DMS79 (cell line): ENCODE data around the gene RASAL1.
A peak's percentile ranks its signal among the peaks of the same experiment; 100 is the strongest.

Experiments used
- DNase-seq: peaks from one replicate; lab custom pipeline; 2025; lab: John Stamatoyannopoulos, UW

The RASAL1 gene, protein sequence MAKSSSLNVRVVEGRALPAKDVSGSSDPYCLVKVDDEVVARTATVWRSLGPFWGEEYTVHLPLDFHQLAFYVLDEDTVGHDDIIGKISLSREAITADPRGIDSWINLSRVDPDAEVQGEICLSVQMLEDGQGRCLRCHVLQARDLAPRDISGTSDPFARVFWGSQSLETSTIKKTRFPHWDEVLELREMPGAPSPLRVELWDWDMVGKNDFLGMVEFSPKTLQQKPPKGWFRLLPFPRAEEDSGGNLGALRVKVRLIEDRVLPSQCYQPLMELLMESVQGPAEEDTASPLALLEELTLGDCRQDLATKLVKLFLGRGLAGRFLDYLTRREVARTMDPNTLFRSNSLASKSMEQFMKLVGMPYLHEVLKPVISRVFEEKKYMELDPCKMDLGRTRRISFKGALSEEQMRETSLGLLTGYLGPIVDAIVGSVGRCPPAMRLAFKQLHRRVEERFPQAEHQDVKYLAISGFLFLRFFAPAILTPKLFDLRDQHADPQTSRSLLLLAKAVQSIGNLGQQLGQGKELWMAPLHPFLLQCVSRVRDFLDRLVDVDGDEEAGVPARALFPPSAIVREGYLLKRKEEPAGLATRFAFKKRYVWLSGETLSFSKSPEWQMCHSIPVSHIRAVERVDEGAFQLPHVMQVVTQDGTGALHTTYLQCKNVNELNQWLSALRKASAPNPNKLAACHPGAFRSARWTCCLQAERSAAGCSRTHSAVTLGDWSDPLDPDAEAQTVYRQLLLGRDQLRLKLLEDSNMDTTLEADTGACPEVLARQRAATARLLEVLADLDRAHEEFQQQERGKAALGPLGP

DNA sequence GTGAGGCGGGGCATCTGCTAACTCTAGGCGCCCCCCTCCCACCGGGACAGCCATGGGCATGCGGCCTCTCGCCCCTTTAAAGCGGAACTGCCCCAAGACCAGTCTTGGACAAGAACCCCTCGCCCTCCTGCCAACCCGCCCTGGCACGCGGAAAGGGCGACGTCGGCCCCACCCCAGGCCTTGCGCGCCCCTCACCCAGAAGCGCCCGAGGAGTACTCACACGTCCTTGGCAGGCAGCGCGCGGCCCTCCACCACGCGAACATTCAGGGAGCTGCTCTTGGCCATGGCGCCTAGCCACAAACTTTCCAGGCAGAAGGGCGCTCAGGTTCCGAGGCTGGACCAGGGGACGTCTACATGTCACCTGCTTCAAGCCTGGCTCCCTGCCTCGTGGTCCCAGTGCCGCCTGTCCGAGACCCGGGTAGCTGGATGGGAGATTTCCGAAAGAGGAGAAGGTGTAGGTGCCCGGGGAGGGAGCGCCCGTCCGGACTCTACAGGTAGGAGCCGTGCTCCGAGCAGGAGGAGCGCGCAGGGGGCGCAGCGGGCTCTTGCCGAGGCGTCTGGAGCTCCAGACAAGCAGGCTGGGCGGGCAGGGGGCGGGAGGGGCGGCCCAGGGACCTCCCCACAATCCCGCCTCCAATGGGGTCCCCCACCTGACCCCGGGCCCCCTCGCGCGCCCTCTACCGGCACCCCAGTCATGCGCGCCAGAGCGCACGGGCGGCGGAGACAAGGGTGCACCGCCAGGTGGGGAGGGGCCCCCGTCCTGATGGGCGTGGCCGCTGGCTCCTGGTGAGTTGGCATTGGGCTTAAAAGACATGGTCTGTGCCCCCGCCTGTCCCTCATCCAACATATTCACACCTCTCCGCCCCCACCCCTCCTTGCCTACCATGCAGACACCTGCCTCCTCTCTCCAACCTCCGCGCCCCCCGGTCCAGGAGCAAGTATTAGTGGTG lies at the start of gene RASAL1:
TSS of gene RASAL1 (minus strand) at position 584 of the 950 bp plus-strand sequence. CDS start at position 285, 299 bp downstream.
- DNase-seq: peak; percentile 71

DNA sequence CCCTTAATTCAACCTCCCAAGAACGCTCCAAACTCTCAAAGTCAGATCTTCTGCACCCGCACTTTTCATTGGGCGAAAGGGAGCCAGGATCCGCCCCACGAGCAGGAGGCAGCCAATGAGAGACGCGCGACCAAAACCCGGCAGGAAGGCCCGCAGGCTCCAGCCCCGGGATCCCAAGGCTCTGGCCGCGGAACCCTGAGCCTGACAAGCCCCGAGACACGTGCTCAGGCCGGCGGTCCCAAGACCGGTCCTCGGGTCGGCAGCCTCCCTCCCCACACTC lies 49.3 kb upstream of the RASAL1 start:
- DNase-seq: no peak

DNA sequence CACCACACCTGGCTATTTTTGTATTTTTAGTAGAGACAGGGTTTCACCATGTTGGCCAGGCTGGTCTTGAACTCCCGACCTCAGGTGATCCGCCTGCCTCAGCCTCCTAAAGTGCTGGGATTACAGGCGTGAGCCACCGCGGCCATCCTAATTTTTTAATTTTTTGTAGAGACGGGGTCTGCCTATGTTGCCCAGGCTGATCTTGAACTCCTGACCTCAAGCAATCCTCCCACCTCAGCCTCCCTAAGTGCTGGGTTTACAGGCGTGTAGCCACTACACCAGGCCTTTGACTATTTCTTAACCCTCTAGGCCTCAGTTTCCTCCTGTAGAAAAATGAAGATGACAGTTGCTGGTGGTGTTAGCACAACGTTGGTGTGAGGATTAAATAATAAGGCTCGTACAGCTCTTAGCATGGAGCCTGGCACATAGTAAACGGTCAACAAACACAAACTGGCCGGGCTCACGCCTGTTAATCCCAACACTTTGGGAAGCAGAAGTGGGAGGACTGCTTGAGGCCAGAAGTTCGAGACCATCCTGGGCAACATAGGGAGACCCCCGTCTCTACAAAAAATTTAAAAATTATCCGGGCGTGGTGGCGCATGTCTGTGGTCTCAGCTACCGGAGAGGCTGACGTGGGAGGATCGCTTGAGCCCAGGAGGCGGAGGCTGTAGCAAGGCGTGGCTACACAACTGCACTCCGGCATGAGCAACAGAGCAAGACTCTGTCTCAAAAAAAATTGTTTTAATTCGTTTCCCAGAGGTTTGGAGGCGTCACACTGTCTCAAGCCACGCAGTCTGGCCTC lies 48.7 kb upstream of the RASAL1 start:
- DNase-seq: no peak

DNA sequence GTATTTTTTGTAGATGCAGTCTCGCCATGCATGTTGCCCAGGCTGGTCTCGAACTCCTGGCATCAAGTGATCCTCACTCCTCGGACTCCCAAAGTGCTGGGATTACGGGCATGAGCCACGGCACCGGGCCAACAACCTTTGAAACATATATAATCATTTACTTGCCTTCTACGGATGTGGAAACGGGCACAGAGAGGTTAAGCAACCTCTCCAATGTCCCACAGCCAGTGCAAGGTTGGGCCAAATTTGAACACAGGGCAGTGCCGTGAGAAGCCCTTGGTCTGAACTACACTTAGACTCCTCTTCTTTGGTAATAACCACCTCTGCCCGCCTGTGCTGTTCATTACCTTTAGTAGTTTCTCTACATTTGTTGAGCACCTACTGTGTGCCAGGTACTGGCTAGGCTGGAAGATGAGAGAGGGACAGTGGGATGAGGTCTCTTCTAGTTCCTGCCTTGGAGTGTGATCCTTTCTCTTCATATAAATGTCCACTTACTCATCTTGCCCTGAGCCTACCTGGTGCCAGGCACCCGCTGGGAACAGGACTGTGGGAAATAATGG lies 47.5 kb upstream of the RASAL1 start:
- DNase-seq: no peak

DNA sequence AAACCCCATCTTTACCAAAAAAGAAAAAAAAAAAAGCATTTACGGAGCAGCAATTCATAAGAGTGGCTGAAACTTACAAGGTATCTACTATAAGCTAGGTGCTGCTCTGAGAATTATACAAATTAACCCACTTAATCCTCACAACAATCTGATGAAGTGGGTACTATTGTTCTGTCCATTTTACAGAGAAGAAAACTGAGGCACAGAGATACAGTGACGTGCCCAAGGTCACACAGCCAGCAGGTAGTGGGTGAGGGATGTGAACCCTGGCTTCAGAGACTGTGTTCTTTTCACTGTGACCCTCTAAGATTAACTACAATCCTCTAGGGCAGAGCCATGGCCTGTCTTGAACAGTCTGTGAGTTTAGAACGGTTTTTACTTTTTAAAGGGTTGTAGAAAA lies 46.4 kb upstream of the RASAL1 start:
- no peak for DNase-seq

DNA sequence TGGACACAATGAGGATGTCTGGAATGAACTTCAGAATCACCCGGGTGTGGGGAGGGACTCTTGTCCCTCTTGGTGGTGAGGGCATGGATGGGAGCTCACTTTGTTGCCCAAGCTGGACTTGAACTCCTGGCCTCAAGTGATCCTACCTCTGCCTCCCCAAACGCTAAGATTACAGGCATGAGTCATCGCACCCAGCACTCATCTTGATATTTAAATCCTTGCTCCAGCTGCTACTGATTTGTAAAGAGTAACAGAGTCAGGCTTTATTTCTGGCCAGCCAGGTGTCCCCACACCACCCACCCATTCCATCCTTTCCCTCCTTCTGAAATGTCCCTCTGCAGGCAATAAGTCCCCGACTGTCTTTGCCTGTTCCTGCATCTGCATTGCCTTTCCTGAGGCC lies 44.8 kb upstream of the RASAL1 start:
- no peak for DNase-seq

DNA sequence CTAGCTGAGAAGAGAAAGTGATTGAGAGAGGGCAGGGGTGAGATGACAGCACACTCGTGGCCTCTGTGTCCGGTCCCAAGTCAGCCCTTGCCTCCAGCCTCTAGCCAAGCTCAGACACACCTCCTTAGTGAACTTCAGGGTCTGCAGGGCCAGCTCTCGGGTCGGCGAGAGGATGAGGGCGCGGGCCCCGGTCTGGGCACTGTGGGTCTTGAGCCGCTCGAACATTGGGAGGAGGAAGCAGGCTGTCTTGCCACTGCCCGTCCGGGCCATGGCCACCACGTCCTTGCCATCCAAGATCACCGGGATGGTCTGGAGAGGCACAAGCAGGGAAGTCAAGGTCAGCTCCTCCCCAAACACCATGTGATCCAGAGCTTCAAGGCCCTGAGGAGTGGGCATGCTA lies 43.5 kb upstream of the RASAL1 start:
- DNase-seq: no peak

DNA sequence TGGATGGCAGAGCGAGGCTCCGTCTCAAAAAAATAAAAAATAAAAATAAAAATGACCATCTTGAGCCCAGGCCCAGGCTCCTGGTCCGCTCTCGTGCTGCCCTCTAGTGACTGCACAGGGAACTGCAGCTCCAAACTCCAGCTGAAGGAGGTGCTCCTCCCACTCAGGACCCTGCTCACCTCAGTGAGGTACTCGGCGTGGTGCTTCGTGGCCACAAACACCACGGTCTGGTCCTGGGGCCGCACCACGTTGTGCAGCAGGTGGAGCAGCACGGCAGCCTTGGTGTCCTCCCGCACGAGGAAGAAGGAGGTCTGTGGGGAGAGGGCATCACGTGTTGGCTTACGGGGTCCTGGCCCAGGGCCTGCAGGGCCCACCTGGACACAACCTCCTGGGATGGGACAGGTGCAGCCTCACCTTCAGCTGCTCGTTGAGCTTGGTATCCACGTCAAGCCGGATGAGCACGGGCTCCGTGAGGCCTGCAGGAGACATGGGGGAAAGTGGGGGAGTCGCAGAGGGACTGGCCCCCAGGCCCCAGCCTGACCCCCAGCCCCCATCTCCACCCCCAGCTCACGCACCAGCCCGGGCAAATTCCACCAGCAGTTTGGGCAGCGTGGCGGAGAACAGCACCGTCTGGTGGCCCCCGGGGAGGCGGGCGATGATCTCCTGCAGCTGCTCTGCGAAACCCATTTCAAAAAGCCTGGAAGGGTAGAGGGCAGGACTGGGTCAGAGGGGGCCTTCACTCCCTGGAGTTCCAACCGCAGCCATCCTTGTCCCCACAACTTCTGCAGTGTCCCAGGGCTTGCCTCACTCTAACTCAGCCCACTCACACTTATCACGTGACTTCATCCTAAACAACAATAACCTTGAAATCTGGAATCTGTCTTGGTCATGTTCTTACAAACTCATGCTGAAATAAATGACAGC lies 39.2 kb upstream of the RASAL1 start:
- no peak for DNase-seq

DNA sequence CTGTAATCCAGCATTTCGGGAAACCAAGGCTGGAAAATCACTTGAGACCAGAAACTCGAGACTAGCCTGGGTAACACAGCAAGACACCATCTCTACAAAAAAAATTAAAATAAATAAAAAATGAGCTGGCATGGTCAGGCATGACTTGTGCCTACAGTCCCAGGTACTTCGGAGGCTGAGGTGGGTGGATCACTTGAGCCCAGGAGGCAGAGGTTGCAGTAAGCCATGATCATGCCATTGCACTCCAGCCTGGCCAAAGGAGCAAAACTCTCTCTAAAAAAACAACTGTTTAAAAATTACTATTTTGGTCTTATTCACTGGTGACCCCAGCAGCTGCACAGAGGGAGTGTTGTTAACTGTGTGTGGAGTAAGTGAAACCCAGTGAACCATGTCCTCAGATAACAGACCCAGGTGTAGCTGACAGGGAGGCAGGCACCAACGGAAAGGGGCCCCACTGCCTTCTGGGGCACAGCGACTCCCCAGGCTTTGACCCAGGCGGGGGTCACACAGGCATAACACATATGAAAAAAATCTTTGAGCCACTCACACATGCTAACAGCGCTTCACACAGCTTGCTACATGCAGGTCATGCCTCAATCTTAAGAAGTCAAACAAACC lies 37.6 kb upstream of the RASAL1 start:
- no peak for DNase-seq

DNA sequence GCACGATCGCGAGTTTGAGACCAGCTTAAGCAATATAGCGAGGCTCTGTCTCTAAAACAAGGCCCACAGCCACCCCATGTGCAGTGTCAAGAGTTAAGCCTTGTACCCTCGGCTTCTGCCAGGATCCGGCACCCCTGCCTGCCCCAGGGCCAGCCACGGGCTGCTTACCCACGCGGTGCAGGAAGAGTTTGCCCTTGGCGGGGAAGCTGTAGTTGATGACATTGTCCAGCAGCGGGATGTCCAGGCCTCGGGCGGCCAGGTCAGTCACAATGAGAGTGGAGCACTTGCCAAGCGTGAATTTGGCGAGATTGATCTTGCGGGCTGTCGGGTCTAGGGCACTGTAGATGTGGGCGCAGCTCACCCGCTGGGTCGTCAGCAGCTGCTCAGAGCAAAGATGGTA lies 36.6 kb upstream of the RASAL1 start:
- DNase-seq: no peak

DNA sequence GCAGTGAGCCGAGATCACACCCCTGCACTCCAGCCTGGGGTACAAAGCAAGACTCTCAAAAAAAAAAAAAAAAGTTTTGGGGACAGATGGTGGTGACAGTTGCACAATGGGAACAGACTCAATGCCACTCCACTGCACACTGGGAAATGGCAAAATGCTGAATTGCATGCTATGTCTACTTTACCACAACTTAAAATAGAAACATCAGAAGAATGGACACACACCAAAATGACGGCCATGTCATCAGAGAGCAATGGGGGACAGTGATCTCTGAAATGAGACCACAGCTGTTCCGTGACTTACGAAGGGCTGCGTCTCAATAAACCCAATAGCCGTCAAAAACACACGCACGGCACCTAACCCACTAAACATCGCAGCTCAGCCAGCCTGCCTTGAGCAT lies 36.0 kb upstream of the RASAL1 start:
- DNase-seq: no peak

DNA sequence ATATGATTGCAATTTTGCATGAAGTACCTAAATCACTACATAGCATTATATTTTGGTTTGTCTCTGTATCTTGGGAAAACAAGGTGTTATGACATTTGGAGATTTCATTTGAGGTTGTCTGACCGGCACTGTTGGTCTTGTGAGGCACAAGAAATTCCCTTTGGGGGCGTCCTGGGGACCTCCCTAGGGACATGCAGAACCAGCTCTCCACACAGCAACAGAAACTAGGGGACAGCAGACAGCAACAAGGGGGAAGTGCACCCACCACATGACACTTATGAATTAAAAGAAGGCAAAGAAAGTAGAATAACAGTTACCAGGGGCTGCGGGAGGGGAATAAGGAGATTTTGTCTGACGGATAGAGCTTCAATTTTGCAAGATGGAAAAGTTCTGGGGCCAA lies 35.4 kb upstream of the RASAL1 start:
- DNase-seq: no peak

DNA sequence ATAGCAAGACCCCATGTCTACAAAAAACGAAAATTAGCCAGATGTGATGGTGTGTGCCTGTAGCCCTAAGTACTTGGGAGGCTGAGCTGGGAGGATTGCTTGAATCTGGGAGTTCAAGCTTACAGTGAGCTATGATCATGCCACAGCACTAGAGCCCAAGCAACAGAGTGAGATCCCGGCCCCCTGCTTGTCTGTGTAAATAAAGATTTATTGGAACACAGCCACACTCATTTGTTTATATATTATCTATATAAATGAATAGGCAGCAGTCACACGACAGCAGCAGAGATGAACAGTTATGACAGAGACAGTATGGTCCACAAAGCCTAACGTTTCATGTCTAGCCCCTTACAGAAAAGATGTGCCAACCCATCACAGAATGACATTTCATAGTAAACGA lies 34.9 kb upstream of the RASAL1 start:
- no peak for DNase-seq

DNA sequence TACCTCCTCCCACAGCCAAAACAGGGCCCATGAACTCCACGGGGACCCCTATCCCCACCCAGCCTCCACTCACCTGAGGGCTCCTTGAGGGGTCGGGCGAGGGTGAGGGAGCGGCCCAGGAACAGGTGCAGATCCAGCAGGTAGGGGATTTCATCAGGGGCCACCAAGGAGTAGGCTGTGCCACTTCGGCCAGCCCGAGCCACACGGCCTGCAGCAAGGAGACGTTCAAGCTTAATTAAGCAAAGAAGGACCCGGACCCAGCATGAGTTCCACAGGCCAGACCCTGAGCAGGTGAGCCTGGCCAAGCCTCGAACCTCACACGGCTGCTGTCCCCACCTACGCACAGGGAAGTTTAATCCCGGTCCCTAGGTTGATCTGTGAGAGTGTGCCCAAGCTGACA lies 34.1 kb upstream of the RASAL1 start:
- DNase-seq: peak; percentile 23

DNA sequence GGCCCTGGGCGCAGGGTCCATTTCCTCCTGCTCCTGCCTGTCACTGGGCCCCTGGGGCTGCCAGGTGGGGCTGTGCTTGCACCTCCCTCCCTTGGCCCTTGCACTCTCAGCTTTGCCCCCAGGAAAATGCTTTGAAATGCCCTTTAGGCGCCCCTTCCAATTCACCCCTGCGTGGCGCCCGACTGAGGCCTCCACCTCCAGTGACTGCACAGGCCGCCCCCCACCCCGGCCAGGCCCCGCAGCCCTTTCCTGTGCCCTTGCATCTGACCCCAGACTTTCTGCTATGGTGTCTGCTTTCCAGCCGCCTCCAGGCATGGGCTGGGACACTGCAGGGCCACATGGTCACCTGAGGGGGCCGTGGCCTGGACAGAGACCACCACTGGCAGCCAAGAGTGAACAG lies 32.3 kb upstream of the RASAL1 start:
- no peak for DNase-seq

DNA sequence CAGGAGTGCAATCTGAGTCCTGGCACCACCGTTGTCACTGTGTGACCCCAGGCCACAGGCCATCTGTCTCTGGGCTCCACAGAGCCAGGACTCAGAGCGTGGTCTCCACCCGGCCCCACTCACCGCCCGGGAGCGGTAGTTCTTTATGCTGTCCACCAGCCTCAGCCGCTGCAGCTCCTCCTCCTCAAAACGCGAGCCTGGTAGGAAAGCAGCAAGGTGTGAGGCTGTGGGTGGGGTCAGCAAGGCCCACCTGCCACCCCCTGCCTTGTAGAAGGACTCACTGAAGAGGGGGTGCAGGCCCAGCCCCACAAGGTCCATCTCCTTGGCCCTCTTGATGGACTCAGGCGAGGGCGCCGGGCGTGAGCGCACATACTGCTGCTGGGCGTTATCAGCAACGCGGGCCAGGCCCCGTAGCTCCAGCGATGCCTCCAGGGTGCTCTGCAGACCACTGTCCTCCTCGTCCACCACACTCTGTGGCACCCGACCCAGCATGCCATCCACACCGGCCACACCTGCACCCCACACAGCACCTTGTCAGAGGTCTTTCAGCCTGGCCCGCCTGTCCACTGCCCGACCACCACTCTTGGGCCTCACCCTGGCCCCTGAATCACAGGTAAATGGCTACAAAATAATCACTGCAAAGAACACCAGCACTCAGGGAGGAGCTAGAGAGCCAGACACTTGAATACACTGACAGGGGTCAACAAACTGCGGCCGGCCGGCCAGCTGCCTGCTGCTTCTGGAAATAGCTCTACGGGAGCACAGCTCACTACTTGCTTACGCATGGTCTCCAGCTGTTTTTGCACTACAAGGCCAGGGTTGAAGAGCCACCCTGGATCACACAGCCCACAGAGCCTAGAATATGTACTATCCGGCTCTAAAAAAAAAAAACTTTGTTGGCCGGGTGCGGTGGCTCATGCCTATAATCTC lies 30.2 kb upstream of the RASAL1 start:
- no peak for DNase-seq

DNA sequence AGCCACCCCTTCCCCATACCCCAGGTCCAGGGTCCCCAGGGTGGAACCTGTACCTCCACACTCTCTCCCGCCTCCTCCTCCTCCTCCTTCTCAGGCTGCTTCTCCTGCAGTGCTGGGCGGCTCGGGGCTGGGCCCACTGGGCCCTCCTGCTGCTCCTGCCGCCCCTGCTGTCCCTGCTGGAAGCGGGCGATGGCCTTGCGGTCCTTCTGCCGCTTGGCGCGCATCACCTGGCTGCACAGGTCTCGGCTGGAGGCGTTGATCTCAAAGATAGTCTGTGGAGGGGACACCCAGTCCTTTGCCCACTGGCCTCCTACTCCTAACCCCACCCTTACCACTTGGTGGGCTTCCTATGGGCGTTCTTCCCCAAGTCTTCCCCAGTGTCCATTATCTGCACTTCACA lies 28.5 kb upstream of the RASAL1 start:
- no peak for DNase-seq

DNA sequence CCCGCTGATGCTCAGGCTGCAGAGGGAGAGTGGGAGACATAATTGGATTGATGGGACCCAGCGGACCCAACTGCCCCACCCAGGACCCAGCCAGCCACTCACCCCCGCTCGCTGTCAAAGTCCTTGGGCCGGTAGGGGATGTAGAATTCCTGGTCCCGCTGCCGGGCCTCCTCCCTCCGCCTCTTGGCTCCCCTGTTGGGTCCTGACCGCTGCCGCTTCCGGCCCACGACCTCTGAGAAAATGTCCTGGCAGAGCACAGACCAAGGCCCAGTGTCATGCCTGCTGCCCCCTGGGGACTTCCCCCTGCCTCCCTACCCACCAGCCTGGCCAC lies 27.4 kb upstream of the RASAL1 start:
- no peak for DNase-seq
